C4-2B (cell line): ENCODE measurements around the gene TRAF3IP3.

ENCODE experiments used
- CTCF ChIP-seq: fragments of 450-650 bp; conservative IDR thresholded peaks from 2 replicates; pipeline ENCODE4 v1.5.1; 2017; ENCODE audit warnings: mild to moderate bottlenecking
- ZFX ChIP-seq: fragments of 450-650 bp; IDR thresholded peaks from 2 replicates; pipeline ENCODE4 v1.6.1; 2017

DNA sequence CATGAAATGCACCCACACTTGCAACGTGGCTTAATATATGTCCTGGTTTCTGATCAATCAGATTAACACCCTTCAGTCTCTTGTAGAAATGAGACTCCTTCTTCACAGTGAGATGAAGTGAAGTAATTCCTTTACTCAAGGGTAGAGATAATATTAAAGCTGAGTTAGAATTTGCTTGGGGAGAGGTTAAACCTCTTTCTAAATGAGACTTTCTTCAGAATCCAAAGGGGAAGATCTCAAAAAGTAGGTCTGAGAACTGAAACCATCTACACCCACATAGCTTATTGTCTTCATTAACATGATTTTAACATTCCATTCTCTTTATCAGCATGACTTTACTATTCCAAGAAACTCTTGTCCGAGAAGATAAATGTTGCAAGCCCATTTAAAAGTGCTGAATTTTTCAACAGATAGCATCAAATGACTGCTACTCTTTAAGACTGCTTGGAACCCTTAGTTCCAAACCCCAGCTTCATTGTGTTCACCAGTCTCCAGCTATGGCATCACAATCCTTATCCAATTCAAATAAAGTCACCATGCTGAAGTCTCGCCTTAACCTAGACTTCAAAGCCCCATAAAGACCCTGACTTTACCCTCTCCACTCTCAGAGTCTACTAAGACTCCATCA, 19.2 kb upstream of the TRAF3IP3 start:
- TF ChIP-seq CTCF: no peak
- TF ChIP-seq ZFX: no peak
